WTC11 (cell line): ENCODE measurements around the gene CNTNAP2. TPM values are rescaled to one million over a fixed set of nuclear protein-coding genes. Genes with fewer than 3 reads are reported as not detected.

Experiments used
- ATAC-seq: fragments of 200-7000 bp; cut with Tn5 transposase; 2 replicates; pipeline ENCODE4 v1.10.0; 2021; ENCODE audit warnings: mild to moderate bottlenecking, moderate library complexity
- CTCF ChIA-PET: fragments of 300-600 bp; sonication (Branson Sonifier 250); formaldehyde crosslinking; loops from one replicate; lab custom pipeline; 2021; ENCODE audit warnings: antibody characterized with exemption; lab: Charles Lee
- POLR2A ChIA-PET: fragments of 350-600 bp; sonication (Branson Sonifier 250); formaldehyde crosslinking; loops from one replicate; lab custom pipeline; 2021; ENCODE audit warnings: antibody characterized with exemption; lab: Charles Lee
- DNase-seq: peaks from one replicate; pipeline ENCODE4 v3.0.0; 2021; ENCODE audit warnings: low spot score
- H3K27ac Mint-ChIP-seq: 2 replicates; pipeline ENCODE4 v1.8.0; 2021; ENCODE audit warnings: mixed read lengths
- H3K27me3 Mint-ChIP-seq: 2 replicates; pipeline ENCODE4 v1.8.0; 2021; ENCODE audit warnings: low read depth, mild to moderate bottlenecking, moderate library complexity, mixed read lengths
- H3K36me3 Mint-ChIP-seq: 2 replicates; pipeline ENCODE4 v1.8.0; 2021; ENCODE audit warnings: mixed read lengths
- H3K4me1 Mint-ChIP-seq: 2 replicates; pipeline ENCODE4 v1.8.0; 2022; ENCODE audit warnings: mixed read lengths
- H3K4me3 Mint-ChIP-seq: 2 replicates; pipeline ENCODE4 v1.8.0; 2021; ENCODE audit warnings: mild to moderate bottlenecking, moderate library complexity, mixed read lengths
- H3K9me3 Mint-ChIP-seq: 2 replicates; pipeline ENCODE4 v1.8.0; 2021; ENCODE audit warnings: mixed read lengths
- ATF1 ChIP-seq: sonication (generic); formaldehyde crosslinking; IDR thresholded peaks from 2 replicates; pipeline ENCODE4 v1.8.1; 2023; ENCODE audit warnings: mild to moderate bottlenecking, moderate library complexity, missing genetic modification reagents
- ATF6 ChIP-seq: sonication (generic); formaldehyde crosslinking; IDR thresholded peaks from 2 replicates; pipeline ENCODE4 v1.8.1; 2023; ENCODE audit warnings: mild to moderate bottlenecking, missing genetic modification reagents
- E2F4 ChIP-seq: sonication (generic); formaldehyde crosslinking; IDR thresholded peaks from 2 replicates; pipeline ENCODE4 v1.8.1; 2022; ENCODE audit warnings: low read depth, mild to moderate bottlenecking, moderate library complexity, missing genetic modification reagents, borderline replicate concordance
- ELF4 ChIP-seq: sonication (generic); formaldehyde crosslinking; IDR thresholded peaks from 2 replicates; pipeline ENCODE4 v1.8.1; 2022; ENCODE audit warnings: low read depth, mild to moderate bottlenecking, moderate library complexity, missing genetic modification reagents
- ESRRA ChIP-seq: sonication (generic); formaldehyde crosslinking; IDR thresholded peaks from 2 replicates; pipeline ENCODE4 v1.8.1; 2022; ENCODE audit warnings: mild to moderate bottlenecking, missing genetic modification reagents, borderline replicate concordance
- FOXJ3 ChIP-seq: sonication (generic); formaldehyde crosslinking; IDR thresholded peaks from 2 replicates; pipeline ENCODE4 v1.9.0; 2021; ENCODE audit warnings: missing genetic modification reagents, mild to moderate bottlenecking, borderline replicate concordance
- KAT7 ChIP-seq: sonication (generic); formaldehyde crosslinking; IDR thresholded peaks from 2 replicates; pipeline ENCODE4 v1.8.1; 2023; ENCODE audit warnings: missing genetic modification reagents, mild to moderate bottlenecking, borderline replicate concordance
- NFATC4 ChIP-seq: fragments of 250-450 bp; sonication (Bioruptor Pico); IDR thresholded peaks from 2 replicates; pipeline ENCODE4 v1.9.0; 2021; ENCODE audit warnings: mild to moderate bottlenecking
- NR2C2 ChIP-seq: sonication (generic); formaldehyde crosslinking; IDR thresholded peaks from 2 replicates; pipeline ENCODE4 v1.8.0; 2022; ENCODE audit warnings: mild to moderate bottlenecking, missing genetic modification reagents
- RELA ChIP-seq: sonication (generic); formaldehyde crosslinking; IDR thresholded peaks from 2 replicates; pipeline ENCODE4 v1.8.1; 2022; ENCODE audit warnings: missing genetic modification reagents, mild to moderate bottlenecking, borderline replicate concordance
- RORB ChIP-seq: fragments of 250-450 bp; sonication (Bioruptor Pico); IDR thresholded peaks from 2 replicates; pipeline ENCODE4 v1.9.0; 2021; ENCODE audit warnings: mild to moderate bottlenecking
- SMAD4 ChIP-seq: sonication (generic); formaldehyde crosslinking; IDR thresholded peaks from 2 replicates; pipeline ENCODE4 v1.8.0; 2022; ENCODE audit warnings: mild to moderate bottlenecking, missing genetic modification reagents
- ZBTB21 ChIP-seq: sonication (generic); formaldehyde crosslinking; IDR thresholded peaks from 2 replicates; pipeline ENCODE4 v1.8.1; 2023; ENCODE audit warnings: mild to moderate bottlenecking, missing genetic modification reagents, borderline replicate concordance
- ZNF138 ChIP-seq: sonication (generic); formaldehyde crosslinking; conservative IDR thresholded peaks from 2 replicates; pipeline ENCODE4 v1.8.1; 2022; ENCODE audit warnings: mild to moderate bottlenecking, moderate library complexity, missing genetic modification reagents
- ZNF219 ChIP-seq: sonication (generic); formaldehyde crosslinking; IDR thresholded peaks from 2 replicates; pipeline ENCODE4 v1.8.0; 2023; ENCODE audit warnings: missing genetic modification reagents, mild to moderate bottlenecking, borderline replicate concordance
- ZNF416 ChIP-seq: fragments of 250-450 bp; sonication (Bioruptor Pico); IDR thresholded peaks from 2 replicates; pipeline ENCODE4 v1.9.0; 2021; ENCODE audit warnings: mild to moderate bottlenecking, inconsistent platforms
- total RNA-seq: library from RNA; stranded (reverse); gene quantifications from 3 replicates; pipeline ENCODE4 v1.2.3, GENCODE V29; 2021
- TF ChIP-seq, protein P1 (sequence below): fragments of 250-450 bp; sonication (Bioruptor Pico); IDR thresholded peaks from 2 replicates; pipeline ENCODE4 v2.1.2; 2022; ENCODE audit warnings: mild to moderate bottlenecking, moderate library complexity
- TF ChIP-seq, protein P2 (sequence below): sonication (generic); formaldehyde crosslinking; IDR thresholded peaks from 2 replicates; pipeline ENCODE4 v1.8.0; 2023; ENCODE audit warnings: missing genetic modification reagents, mild to moderate bottlenecking, borderline replicate concordance
- TF ChIP-seq, protein P3 (sequence below): fragments of 250-450 bp; sonication (Bioruptor Pico); IDR thresholded peaks from 2 replicates; pipeline ENCODE4 v1.9.0; 2021; ENCODE audit warnings: moderate library complexity, mild to moderate bottlenecking, inconsistent platforms, borderline replicate concordance

The CNTNAP2 gene
- total RNA-seq, 1 experiment from 2014 or later = 63.8 TPM

- H3K27ac Mint-ChIP-seq = no peak overlapping the region
- no peak for DNase-seq
- peaks cover 31% of the 10 kb centered on the region for H3K4me1 Mint-ChIP-seq
- peaks cover 12% of the 10 kb centered on the region for H3K9me3 Mint-ChIP-seq
- ChIA-PET CTCF (no interaction called here), POLR2A (no interaction called here)
- H3K4me3 Mint-ChIP-seq = no peak overlapping the region
- H3K27me3 Mint-ChIP-seq = no peaks in the 10 kb centered on the region
- ATAC-seq = no peak
- TF ChIP-seq FOXJ3 (CRISPR knock-in tag) (no peak), KAT7 (CRISPR knock-in tag) (no peak), ZBTB21 (CRISPR knock-in tag) (no peak), SMAD4 (no peak), ZNF416 (CRISPR knock-in tag) (no peak), ZNF138 (no peak), NFATC4 (CRISPR knock-in tag) (no peak), E2F4 (CRISPR knock-in tag) (no peak), ATF6 (no peak), ATF1 (CRISPR knock-in tag) (no peak), RELA (no peak), RORB (no peak), ZNF219 (no peak), NR2C2 (CRISPR knock-in tag) (no peak), ESRRA (CRISPR knock-in tag) (no peak), ELF4 (CRISPR knock-in tag) (no peak)
- TF ChIP-seq, protein P1, sequence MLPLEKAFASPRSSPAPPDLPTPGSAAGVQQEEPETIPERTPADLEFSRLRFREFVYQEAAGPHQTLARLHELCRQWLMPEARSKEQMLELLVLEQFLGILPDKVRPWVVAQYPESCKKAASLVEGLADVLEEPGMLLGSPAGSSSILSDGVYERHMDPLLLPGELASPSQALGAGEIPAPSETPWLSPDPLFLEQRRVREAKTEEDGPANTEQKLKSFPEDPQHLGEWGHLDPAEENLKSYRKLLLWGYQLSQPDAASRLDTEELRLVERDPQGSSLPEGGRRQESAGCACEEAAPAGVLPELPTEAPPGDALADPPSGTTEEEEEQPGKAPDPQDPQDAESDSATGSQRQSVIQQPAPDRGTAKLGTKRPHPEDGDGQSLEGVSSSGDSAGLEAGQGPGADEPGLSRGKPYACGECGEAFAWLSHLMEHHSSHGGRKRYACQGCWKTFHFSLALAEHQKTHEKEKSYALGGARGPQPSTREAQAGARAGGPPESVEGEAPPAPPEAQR (CRISPR knock-in tag) = no peak
- TF ChIP-seq, protein P2, sequence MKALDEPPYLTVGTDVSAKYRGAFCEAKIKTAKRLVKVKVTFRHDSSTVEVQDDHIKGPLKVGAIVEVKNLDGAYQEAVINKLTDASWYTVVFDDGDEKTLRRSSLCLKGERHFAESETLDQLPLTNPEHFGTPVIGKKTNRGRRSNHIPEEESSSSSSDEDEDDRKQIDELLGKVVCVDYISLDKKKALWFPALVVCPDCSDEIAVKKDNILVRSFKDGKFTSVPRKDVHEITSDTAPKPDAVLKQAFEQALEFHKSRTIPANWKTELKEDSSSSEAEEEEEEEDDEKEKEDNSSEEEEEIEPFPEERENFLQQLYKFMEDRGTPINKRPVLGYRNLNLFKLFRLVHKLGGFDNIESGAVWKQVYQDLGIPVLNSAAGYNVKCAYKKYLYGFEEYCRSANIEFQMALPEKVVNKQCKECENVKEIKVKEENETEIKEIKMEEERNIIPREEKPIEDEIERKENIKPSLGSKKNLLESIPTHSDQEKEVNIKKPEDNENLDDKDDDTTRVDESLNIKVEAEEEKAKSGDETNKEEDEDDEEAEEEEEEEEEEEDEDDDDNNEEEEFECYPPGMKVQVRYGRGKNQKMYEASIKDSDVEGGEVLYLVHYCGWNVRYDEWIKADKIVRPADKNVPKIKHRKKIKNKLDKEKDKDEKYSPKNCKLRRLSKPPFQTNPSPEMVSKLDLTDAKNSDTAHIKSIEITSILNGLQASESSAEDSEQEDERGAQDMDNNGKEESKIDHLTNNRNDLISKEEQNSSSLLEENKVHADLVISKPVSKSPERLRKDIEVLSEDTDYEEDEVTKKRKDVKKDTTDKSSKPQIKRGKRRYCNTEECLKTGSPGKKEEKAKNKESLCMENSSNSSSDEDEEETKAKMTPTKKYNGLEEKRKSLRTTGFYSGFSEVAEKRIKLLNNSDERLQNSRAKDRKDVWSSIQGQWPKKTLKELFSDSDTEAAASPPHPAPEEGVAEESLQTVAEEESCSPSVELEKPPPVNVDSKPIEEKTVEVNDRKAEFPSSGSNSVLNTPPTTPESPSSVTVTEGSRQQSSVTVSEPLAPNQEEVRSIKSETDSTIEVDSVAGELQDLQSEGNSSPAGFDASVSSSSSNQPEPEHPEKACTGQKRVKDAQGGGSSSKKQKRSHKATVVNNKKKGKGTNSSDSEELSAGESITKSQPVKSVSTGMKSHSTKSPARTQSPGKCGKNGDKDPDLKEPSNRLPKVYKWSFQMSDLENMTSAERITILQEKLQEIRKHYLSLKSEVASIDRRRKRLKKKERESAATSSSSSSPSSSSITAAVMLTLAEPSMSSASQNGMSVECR (CRISPR knock-in tag) = no peak
- TF ChIP-seq, protein P3, sequence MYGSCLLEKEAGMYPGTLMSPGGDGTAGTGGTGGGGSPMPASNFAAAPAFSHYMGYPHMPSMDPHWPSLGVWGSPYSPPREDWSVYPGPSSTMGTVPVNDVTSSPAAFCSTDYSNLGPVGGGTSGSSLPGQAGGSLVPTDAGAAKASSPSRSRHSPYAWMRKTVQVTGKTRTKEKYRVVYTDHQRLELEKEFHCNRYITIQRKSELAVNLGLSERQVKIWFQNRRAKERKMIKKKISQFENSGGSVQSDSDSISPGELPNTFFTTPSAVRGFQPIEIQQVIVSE (CRISPR knock-in tag) = no peak
- H3K36me3 Mint-ChIP-seq = no peaks in the 10 kb centered on the region
Measured at GRCh38 chr7:147638566-147638965, 1522.0 kb downstream of the CNTNAP2 start.
